Fibroblast of skin of left biceps (primary cell): ENCODE results near the gene RECQL5.
"Not testable (repeated sequence)": the region's sequence is repeated elsewhere in the genome, so short reads cannot be mapped to it uniquely, and the experiment has no call there.

ENCODE experiments used
- DNase-seq, 2 experiments: peaks; one replicate each; pipeline ENCODE4 v3.0.0-alpha.2; 2013; ENCODE audit warnings: low read depth in 2 of 2

The RECQL5 gene

DNA sequence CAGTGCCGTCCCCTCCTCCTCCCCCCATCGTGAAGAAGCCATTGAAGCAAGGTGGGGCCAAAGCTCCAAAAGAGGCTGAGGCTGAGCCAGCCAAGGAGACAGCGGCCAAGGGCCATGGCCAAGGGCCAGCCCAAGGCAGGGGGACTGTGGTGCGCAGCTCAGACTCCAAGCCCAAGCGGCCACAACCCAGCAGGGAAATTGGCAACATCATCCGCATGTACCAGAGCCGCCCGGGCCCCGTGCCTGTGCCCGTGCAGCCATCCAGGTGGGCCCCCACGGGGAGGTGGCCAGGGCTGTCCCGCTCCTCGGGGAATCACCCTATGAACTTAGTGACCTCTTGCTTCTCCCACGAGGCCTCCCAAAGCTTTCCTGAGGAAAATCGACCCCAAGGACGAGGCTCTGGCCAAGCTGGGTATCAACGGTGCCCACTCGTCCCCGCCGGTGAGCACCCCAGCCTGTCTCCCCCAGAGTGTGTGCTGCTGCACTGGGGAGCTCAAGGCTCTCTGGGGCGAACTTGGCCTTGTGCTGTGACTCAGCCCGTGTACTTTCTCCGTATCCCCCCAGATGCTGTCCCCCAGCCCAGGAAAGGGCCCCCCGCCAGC, 50.3 kb downstream of the RECQL5 start:
- no peak for DNase-seq

DNA sequence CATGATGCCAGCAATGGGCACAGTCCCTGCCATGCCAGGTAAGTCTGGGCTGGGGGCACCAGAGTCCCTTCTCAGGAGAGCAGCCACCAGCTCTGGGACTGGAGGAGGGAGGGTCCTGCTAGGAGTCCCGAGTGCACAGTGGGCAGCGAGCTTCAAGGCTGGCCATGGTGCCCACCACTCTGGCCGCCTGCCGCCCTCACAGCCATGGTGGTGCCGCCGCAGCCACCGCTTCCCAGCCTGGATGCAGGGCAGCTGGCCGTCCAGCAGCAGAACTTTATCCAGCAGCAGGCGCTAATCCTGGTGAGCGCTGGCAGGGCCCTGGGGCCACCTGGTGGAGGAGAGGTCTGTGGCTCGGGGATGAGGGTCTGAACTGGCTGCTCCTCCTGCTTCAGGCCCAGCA, 51.7 kb downstream of the RECQL5 start:
- no peak for DNase-seq

DNA sequence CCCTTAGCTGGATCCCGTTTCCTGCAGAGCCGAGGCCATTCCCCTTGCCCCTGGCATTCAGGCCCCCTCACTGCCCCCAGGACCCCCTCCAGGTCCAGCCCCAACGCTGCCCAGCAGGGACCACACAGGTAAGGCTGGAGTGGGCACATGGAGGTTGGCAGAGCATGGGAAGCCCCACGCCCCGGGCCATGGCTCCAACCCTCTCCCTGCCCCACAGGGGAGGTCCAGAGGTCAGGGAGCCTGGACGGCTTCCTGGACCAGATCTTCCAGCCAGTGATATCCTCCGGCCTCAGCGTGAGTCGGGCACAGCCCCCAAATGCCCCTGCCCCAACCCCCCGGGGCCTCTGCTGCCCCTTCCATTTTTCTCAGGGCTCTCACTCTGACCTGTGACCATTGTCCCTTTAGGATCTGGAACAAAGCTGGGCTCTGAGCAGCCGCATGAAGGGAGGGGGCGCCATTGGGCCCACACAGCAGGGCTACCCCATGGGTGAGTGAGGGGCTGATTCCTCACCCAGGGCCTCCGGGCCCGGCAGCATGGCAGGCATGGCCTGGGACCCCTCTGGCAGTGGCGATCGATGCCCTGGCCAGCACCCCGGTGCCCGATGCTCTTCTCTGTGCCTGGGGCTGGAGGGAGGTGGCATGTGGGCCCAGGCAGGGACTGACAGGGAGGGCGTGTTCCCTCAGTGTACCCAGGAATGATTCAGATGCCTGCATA, 52.2 kb downstream of the RECQL5 start:
- no peak for DNase-seq

- no peak for DNase-seq
Observed at GRCh38 chr17:75614006-75614405, 52.9 kb downstream of the RECQL5 start.

DNA sequence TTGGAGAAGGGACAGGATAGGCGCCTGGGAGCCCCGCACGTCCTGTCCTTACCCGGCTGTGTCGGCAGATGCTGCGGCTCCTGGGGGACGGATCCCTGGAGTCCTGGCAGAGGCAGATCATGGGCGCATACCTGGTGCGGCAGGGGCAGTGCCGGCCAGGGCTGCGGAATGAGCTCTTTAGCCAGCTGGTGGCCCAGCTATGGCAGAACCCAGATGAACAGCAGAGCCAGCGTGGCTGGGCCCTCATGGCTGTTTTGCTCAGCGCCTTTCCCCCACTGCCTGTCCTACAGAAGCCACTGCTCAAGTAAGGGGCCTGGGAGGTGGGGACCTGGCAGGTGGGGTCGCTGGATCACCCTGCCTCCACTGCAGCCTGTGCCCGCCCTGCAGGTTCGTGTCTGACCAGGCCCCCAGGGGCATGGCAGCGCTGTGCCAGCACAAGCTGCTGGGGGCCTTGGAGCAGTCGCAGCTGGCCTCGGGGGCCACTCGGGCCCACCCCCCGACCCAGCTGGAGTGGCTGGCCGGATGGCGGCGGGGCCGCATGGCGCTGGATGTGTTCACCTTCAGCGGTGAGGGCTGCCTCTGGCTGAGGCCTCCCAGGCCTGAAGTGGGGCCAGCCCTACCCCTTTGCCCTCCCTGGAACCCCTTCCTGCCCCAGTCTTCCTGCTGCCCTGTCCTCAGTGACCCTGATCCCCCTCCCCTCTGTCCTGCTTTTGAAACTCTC, 53.9 kb downstream of the RECQL5 start:
- DNase-seq = no peak

DNA sequence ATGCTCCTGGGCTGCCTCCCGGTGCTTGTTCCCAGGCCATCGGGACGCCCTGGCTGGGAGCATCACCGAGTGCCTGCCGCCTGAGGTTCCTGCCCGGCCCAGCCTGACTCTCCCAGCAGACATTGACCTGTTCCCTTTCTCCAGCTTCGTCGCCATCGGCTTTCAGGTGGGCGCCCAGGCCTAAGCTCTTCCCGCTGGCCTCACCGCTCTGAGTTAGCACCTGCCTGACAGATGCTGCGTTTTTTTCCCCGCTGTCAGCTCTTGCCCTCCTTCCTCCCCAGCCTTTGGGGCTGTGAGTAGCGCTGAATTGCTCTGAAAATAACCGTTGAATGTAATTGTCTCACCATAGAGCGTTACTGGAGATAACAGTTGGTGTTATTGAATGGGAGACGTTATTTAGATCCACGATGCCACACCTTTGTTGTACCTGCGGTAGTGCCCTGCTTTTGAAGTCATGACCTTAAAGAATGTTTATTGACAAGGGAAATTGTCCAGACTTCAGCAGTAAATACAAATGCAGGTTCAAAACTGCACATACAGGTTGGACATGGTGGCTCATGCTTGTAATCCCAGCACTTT, 55.0 kb downstream of the RECQL5 start:
- DNase-seq = no peak

DNA sequence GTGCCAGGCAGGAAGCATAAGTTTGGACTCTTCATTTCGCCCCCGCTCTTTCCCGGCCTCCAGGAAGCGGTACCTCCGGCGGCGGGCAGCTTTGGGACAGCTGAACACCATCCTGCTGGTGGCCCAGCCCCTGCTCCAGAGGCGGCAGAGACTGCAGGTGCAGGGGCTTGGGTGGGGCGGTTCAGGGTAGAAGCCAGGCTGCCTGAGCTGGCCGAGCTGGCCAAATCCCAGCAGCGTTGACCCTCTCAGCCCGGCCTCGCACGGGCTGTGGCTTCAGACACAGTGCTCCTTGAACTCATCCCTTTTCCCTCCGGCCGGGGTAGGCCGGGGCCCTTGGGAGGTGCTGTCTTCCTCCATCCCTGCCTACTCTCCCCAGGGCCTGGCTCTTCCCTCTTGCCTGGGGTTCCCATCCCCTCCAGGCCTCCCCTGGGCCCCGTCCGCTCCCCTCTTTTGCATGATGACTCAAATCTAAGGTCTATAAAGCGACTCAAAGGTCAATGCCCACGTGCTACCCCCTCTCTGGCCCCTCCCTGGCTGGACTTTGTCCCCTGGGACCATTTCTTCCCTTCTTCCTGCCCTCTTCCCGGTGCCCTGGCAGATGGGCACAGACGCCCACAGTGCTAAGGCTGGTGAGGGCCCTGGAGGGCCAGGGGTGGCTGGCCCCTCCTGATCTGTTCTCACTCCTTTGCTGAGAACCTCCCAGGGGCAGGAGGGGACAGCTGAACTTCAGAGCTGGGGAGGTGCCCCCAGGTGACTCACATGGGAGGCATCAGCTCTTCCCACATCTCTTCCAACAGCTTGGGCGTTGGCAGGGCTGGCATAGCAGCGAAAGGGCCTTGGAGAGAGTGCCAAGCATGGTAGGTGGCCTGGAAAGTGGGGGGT, 56.6 kb downstream of the RECQL5 start:
- no peak for DNase-seq

DNA sequence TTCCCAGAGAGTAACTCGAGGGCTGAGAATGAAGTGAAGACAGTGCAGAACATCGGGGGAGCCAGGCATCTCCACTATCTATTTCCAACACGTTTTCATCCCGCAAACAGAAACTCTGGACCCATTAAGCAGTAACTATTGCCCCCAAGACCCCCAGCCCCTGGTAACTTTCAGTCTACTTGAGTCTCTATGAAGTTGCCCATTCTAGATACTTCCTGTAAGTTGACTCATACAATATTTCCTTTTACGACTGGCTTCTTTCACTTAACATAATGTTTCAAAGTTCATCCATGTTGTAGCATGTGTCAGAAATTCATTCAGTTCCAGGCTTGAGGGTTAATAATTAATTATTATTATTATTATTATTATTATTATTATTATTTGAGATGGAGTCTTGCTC, 59.9 kb downstream of the RECQL5 start:
- no peak for DNase-seq

DNA sequence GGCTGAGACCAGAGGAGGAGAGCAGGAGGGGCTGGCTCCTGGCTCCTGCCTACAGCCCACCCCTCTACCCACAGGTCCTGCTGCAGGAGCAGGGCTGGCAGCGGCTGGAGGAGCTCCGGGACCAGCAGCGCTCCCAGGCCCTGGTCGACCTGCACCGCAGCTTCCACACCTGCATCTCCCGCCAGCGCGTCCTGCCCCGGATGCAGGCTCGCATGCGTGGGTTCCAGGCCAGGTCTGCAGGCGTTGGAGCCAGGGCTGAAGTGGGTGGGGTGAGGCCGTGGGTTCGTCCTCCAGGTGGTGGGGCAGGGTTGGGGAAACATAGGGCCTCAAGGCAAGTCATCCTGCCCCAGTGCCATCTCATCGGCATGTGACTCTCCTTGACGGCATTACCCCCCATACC, 61.2 kb downstream of the RECQL5 start:
- no peak for DNase-seq

- DNase-seq = no peak
Observed at GRCh38 chr17:75604034-75604695, 62.8 kb downstream of the RECQL5 start.

- DNase-seq = no peak
Observed at GRCh38 chr17:75603123-75603522, 63.8 kb downstream of the RECQL5 start.

DNA sequence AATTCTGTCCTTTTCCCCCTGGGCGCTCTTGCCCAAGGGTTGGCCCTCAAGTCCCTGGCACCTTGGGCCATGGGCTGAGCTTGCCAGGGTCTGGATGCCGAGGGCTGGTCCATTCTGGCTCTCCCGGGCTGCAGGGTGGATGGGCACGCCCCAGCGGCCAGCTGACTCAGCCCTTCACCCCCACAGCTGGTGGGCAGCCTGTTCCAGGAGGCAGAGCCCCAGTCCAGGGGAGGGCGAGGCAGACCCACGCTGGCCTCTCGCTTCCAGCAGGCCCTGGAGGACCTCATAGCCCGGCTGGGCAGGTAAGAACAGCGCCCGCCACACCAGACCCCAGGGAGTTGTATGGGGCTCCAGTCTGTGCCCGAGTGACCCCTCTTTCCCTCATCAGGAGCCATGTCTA, 64.3 kb downstream of the RECQL5 start:
- DNase-seq = no peak

DNA sequence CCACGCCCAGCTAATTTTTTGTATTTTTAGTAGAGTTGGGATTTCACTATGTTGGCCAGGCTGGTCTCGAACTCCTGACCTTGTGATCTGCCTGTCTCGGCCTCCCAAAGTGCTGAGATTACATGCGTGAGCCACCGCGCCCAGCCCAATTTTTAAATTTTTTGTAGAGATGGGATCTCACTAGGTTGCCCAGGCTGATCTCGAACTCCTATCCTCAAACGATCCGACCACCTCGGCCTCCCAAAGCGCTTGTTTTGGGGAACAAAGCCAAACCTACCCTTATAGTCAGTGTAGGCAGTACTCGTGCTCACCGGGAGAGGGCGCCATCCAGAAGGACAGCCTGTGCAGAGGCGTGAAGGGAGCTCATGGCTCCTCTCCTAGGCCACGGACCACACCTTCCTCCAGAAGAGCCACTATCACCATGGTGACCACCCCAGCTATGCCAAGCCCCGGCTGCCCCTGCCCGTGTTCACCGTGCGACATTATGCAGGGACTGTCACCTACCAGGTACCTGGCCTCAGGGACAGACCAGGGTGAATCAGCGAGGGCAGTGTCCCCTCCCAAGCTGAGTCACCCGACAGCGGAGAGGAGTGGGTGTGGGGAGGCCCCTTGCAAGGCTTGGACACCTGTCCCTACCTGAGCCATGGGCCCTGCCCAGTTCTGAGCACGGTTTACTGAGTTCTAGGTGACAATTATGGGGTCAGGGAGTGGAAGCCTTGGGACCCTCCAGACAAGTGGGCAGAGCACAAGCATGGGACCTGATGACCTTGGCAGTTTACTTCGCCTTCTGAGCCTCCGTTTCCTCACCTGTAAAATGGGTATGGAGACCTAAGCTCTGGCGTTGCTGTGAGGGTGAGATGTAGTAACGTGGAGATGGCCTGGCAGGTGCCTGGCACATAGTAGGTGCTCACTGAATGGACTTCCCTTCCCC, 65.6 kb downstream of the RECQL5 start:
- no peak for DNase-seq

GRCh38 chr17:75596320-75597087, 70.5 kb downstream of the RECQL5 start:
- no peak for DNase-seq

- DNase-seq = no peak
Observed at GRCh38 chr17:75595920-75596313, 71.0 kb downstream of the RECQL5 start.

GRCh38 chr17:75595284-75595919, 71.6 kb downstream of the RECQL5 start:
- no peak for DNase-seq

DNA sequence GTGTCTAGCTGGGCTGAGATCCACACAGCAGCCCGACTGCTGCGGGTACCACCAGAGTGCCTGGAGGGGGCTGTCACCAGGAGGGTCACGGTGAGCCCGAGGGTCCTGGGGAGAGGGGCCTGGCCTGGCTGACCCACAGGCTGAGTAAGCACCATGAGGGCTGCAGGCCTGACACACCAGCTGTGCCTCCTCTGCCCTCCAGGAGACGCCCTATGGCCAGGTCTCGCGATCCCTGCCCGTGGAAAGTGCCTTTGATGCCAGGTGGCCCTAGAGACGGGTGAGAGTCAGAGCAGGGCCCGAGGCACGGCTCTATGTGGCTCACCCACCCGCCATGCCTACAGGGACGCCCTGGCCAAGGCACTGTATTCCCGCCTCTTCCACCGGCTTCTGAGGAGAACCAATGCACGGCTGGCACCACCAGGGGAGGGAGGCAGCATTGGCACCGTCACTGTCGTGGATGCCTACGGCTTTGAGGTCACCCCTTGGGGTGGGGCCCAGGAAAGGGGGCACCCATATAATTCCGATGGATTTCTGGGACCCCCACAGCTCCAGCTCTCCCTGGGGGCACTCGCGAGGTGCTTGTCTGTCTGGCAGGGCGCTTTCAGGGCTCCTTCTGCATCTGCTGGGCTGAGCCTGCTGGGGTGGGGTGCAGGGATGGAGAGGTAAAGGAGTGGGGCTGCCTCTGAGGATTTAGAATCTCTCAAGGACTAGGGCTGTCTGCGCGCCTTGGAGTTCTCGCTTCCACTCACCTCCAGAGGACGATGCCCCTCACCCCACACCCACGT, 72.3 kb downstream of the RECQL5 start:
- no peak for DNase-seq

DNA sequence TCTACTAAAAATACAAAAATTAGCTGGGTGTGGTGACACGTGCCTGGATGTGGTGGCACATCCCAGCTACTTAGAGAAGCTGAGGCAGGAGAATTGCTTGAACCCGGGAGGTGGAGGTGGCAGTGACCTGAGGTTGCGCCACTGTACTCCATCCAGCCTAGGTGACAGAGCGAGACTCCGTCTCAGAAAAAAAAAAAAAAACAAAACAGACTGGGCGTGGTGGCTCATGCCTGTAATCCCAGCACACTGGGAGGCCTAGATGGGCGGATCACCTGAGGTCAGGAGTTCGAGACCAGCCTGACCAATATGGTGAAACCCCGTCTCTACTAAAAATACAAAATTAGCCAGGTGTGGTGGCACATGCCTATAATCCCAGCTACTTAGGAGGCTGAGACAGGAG, 73.5 kb downstream of the RECQL5 start:
- DNase-seq = not testable (repeated sequence)
